Stimulated activated CD8-positive, alpha-beta memory T cell treated with anti-CD3 and anti-CD28 coated beads, Interleukin-2, amount 100 ng/mL, for 48 hours (primary cell): Measurements from ENCODE around the gene ZNF776.
"Not testable (repeated sequence)": the region's sequence is repeated elsewhere in the genome, so short reads cannot be mapped to it uniquely, and the experiment has no call there.

Source experiments
- DNase-seq, 2 donors: peaks; one replicate each; pipeline ENCODE4 v3.0.0-alpha.2; 2020; ENCODE audit warnings: low read depth in 2 of 2

The ZNF776 gene

DNA sequence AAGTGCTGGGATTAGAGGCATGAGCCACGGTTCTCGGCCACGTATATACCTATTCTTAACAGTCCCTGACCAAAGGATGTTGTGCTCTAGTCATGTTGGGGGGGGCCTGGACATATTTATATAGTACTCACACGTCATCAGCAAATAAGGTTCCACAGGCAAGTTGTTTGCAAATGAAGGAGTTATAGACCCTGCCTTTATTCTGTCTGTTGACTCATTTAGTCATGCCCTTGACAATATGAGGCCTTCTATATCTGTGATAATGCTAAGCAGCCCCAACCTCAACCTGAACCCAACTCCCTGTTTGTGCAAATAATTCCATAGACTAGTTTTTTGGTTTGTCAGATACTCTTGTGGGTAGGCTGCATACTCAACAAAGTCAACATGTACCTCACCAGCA is 31.7 kb downstream of the ZNF776 start:
- no peak for DNase-seq

DNA sequence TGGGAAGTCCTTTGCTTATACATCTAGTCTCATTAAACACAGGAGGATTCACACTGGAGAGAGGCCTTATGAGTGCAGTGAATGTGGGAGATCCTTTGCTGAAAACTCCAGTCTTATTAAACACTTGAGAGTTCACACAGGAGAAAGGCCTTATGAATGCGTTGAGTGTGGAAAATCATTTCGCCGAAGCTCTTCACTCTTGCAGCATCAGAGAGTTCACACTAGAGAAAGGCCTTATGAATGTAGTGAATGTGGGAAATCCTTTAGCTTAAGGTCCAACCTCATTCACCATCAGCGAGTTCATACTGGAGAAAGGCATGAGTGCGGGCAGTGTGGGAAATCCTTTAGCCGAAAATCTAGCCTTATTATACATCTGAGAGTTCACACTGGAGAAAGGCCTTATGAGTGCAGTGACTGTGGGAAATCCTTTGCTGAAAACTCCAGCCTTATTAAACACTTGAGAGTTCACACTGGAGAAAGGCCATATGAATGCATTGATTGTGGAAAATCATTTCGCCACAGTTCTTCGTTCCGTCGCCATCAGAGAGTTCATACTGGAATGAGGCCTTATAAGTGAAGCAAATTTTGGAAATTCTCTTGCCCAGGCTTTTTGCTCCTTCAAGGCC is 32.7 kb downstream of the ZNF776 start:
- no peak for DNase-seq

DNA sequence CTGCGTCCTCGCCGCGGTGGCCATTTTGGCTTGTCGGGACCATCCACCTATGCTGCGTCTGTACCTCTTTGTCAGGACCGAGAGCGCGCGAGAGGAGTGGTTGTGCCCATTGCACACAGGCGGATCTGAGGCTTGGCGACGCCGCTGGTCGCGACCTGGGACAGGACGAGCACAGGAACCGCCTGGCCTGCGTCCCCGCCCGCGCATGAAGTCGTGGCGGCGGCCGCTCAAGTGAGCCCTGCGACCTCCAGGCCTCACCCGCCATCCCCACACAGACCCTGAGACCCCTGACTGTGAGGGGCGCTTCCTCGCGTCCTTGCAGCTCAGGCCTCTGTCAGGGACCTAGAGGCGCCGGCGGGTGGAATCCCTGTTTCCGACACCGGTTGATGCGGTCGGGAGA is 39.7 kb downstream of the ZNF776 start:
- no peak for DNase-seq

DNA sequence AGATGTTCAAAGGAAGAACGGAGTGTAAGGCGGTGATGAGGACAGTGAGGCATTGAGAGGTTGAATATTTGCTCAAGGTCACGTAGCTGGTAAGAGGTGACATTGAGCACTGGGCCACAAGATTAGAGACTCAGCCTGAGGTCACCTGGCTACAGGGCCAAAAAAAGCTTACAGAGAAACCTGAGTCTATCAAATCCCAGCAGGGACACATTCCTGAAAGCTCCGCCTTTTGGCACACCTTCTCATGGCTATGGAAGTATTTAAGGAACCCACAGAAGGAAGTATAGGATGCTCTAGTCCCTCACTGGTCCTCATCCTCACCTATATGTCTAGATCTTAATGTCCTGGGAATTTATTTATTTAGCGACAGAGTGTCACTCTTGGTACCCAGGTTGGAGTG is 40.3 kb downstream of the ZNF776 start:
- no peak for DNase-seq

DNA sequence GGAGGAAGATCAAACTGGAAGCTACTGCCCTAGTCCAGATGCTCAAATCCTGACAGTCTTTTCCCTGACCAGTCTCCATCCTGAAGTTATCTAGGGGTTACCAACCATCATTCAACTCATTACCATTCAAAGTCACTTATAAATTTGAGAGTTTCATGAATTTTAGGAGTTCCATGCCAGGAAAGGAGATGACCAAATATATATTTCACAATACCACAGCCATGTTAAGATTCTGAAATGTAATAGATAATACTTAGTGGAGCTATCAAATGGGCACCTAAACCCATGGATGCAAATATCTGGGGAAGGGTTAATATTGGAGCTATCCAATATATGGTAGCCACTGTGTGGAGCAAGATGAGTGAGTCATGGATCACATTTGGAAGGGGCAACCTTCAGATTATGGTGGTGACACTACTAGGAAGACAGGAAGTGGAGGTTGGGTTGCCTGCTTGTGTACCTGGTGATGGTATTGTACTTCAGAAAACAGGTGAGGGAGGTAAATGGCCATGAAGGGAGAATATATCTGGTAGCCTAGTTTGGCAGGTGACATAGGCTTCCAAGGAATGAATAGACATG is 41.6 kb downstream of the ZNF776 start:
- DNase-seq = no peak

DNA sequence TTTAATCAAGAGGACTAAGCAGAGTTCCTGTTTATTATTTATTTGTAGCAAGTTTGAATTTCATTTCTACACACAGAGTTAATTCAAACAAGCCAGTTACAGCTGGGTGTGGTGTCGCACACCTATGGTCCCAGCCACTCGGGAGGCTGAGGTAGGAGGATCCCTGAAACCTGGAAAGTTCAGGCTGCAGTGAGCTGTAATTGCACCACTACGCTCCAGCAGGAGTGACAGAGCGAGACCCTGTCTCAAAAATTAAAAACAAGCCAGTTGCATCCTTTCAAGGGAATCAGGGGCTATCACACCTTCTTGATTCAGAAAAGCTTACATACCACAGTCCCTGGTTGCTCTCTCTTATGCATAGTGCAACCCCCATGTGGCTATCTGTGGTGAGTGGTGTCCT is 42.7 kb downstream of the ZNF776 start:
- no peak for DNase-seq

DNA sequence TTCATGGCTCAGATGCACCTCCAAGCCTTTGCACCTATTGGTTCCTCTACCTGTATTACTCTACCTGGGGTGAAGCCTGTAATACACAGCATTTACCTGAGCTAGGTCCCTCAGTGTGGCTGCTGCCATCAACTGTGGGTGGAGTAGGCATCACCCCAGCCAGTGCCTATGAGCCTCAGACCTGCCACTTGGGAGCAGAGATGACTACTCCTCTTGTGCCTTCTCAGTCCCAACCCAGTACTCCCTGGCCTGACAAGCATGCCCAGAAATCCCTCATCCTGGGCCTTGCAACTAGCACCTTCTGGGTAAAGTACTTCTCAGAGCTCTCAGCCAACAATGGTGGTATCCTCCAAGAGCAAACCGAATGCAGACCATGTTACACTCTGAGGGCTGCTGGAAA is 50.0 kb downstream of the ZNF776 start:
- DNase-seq = not testable (repeated sequence)

DNA sequence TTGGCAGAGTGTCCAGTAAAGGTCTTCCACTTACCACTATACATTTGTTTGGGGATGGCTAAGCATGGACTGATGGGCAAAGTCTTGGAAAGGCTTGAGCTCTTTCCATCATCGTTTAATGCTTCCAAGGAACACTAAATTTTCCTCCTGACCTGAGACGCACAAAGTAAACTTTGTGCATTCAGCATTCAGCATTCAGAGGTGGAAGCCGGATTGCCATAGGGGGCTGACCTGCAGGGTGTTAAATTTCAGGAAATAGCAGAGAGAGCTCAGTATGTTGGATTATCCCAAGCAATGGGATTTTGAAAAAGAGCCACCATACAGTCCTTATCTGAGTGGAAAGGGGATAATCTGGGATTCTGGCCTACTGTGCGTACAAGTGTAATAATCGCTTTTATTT is 54.1 kb downstream of the ZNF776 start:
- DNase-seq = no peak

DNA sequence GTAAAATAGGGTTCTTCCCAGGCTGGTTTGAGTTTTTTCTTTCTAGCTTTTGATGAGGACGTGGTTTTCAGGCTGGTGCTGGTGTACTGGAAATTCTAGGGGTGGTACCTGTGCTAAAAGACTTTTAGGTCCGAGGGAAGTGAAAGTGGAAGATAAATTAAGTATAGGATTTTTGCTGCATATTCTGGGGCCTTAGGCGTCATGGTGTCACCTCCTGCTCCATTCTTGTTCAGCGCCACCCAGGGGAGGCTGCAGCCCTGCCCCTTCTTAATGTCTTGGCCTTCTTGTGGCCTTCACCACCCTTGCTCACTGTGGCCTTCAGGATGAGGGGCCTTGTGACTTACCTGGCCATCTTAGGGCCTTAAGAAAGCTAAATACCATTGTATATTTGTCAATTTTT is 55.7 kb downstream of the ZNF776 start:
- DNase-seq = no peak

DNA sequence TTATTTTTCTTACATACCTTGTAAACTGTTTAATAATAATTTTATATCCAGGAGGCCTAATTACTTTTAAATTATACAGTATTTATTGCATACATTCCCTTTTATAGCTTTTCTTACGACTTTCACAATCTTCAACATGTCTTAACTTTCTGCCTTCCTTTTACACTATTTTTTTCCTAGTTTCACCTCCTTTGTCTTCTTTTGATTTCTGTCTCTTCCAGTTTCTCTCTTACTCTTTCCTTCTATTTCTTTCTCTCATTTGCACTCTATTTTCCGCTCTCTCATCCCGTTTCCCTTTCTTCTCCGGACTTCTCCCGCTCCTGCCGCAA is 56.6 kb downstream of the ZNF776 start:
- DNase-seq = no peak

DNA sequence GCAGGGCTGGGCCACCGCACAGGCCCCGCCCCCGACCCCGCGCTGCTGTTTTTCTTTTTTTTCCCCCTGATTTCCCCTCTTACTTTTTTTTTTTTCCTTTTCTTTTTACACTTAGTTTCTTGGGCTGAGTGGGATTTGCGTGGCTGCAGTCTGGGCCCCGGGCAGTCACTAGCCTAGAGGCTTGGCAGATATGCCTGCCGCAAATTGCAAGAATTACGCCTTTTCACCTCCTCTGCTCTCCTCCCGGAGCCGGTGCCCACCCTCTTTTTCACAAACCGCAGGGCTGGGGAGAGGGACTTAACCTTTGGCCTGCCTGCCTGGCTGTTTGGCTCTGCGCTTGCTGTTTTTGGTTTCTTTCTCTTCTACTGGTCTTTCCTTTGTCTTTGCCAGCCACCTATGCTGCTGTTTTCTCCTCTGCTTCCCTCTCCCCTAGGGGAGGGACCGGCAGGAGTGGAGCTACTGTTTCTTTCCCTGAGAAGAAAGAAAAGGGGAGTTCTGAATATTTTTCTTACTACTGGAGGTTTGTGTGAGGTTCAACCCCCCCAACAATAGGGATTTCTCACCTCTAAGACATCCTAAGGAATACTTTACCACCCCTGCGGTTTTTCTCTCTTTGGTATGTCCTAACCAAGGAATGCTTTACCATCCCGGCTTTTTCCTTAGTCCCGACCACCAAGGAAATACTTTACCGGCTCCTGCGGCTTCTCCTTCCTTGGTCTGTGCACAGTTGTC is 57.1 kb downstream of the ZNF776 start:
- no peak for DNase-seq

DNA sequence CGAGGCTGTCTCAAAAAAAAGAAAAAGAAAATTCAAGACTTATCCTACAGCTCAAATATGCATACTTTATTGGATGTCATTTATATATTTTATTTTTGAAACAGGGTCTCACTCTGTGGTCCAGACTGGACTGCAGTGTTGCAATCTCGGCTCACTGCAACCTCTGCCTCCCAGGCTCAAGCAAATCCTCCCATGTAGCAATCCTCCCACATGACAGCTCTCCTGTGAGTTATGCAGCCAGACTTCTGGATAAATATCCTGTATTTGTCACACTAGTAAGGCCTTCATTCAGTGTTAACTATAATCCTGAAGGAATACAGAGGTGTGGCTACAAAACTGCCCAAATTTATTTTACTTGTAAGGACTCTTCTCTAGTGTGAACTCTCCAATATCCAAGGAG is 60.9 kb downstream of the ZNF776 start:
- DNase-seq = no peak
